ENCODE results near the gene AGT.

DNA sequence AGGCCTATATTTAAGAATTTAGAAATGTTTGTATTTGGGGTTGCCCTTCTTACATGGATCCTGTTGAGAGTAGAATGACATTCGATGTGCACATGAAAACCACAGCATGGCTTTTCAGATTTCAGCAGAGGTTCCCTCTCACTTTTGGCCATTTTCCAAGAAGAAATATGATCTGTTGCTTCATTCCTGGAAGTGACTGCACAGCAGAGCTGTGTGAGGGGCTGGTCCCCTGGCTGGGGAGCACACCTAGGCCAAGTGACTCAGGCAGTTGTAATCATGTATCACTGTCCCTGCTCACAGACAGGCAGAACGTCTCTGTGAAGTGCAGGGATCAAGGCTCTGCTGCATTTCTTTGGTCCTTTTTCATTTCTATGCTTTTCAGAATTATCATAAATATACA, 32.3 kb downstream of the AGT start:
- TF ChIP-seq, protein P1, sequence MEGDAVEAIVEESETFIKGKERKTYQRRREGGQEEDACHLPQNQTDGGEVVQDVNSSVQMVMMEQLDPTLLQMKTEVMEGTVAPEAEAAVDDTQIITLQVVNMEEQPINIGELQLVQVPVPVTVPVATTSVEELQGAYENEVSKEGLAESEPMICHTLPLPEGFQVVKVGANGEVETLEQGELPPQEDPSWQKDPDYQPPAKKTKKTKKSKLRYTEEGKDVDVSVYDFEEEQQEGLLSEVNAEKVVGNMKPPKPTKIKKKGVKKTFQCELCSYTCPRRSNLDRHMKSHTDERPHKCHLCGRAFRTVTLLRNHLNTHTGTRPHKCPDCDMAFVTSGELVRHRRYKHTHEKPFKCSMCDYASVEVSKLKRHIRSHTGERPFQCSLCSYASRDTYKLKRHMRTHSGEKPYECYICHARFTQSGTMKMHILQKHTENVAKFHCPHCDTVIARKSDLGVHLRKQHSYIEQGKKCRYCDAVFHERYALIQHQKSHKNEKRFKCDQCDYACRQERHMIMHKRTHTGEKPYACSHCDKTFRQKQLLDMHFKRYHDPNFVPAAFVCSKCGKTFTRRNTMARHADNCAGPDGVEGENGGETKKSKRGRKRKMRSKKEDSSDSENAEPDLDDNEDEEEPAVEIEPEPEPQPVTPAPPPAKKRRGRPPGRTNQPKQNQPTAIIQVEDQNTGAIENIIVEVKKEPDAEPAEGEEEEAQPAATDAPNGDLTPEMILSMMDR (conservative IDR thresholded peaks at IDR 0.05 in 1 of 2, IDR thresholded peaks at IDR 0.05 in 1 of 2; ENCODE audit: extremely low read depth in 1 of 2, insufficient read depth in 1 of 2, low read depth in 1 of 2, low read length in 2 of 2): no peak
- TF ChIP-seq EZH2 (IDR thresholded peaks at IDR 0.05; ENCODE audit: borderline replicate concordance, low read length): no peak
